GM19468 (cell line): ENCODE results near the gene INPP5B.
A peak's percentile ranks its signal among the peaks of the same experiment; 100 is the strongest.
"Not testable (repeated sequence)": the region's sequence is repeated elsewhere in the genome, so short reads cannot be mapped to it uniquely, and the experiment has no call there.

Experiments used
- ATAC-seq: cut with Tn5 transposase; IDR thresholded peaks from one replicate; pipeline ENCODE4 v1.9.1; 2021; ENCODE audit warnings: mild to moderate bottlenecking, moderate library complexity, moderate number of reproducible peaks; ENCODE audit not compliant: unreplicated experiment; ENCODE audit errors: extremely low read depth

INPP5B gene

GRCh38 chr1:37946703-37947360, at the start of gene INPP5B:
TSS of gene INPP5B (minus strand) at chr1:37947053. CDS start at chr1:37946308, 745 bp downstream.
- ATAC-seq: peak; percentile 51

GRCh38 chr1:37995751-37996345, 49.0 kb upstream of the INPP5B start:
- no peak for ATAC-seq

DNA sequence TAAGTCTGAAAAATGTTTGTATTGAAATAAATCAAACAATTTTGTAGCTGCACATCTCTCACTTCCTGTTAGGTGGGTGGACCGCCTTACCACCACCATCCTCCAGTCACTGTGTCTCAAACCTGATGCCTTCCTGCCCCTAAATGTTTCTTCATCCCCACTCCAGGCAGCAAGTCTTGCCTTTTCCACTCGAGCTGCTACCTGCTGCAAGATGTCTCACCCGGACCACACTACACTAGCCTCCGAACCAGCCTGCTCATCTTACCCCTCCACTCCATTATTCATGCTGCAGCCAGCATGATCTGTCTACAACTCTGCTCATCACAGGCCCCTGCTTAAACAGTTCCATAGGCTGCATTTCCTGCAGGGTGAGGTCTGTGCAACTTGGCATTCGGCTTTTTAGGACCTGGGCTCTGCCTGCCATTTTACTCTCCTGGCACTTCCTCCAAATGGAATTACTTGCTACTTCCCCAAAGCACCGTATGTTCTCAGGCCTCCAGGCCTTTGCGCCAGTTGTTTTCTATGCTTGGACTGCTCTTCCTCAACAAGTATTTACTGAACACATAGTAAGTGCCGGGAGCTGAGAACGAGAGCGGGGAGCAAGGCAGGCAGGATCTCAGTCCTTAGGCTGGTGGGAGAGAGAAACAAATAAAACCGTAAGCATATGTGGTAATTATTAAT, 48.2 kb upstream of the INPP5B start:
- no peak for ATAC-seq

GRCh38 chr1:37989361-37989930, 42.6 kb upstream of the INPP5B start:
- no peak for ATAC-seq

GRCh38 chr1:37987679-37988078, 40.8 kb upstream of the INPP5B start:
- no peak for ATAC-seq

- ATAC-seq: no peak
Measured at GRCh38 chr1:37983546-37983945, 36.7 kb upstream of the INPP5B start.

DNA sequence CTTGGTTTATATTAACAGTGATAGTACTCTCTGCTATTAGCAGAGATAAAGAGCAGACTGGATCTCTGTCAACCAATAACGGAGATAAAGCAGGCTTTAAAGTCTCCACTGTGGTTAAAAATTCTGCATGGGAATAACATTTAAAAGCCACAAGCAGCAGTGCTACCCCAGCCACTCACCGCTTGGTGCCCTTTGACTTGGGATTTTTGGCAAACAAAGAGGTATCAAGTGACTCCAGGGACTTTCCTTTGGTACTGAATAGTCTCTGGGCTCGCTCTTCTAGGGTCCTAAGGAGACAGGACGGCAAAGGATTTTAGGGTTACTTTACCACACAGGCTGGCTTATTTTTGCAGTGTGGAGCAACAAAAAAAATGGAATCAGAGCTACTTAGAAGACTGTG, 31.7 kb upstream of the INPP5B start:
- ATAC-seq: no peak

DNA sequence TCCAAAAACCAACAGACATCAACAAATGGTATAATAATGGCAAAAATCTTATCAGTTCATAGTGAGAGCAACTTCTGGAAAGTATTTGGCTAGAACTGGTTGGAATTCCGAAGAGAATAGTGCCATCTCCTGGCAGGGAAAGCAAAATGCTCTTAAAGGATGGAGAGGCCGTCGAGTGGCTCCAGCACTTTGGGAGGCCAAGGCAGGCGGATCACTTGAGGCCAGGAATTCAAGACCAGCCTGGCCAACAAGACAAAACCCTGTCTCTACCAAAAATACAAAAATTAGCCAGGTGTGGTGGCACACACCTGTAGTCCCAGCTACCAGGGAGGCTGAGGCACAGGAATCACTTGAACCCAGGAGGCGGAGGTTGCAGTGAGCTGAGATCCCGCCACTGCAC, 28.2 kb upstream of the INPP5B start:
- ATAC-seq: not testable (repeated sequence)

DNA sequence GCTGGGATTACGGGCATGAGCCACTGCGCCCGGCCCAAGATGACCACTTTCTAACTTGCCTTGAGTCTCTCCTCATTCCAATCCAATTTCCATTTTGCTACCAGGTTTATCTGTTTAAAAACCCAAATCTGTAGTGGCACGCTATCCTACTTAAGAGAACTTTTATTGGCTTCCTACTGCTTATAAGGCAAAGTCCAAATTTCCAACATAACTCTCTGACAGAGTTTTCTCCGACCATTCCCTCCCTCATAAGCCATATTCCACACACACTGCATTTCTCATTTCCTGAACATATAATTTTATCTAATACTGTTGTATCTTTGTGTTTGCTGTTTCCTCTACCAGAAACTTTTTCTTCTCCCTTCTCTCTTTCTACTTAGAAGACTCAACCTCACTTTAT, 27.7 kb upstream of the INPP5B start:
- no peak for ATAC-seq

- not testable (repeated sequence) for ATAC-seq
Measured at GRCh38 chr1:37973684-37974083, 26.8 kb upstream of the INPP5B start.

DNA sequence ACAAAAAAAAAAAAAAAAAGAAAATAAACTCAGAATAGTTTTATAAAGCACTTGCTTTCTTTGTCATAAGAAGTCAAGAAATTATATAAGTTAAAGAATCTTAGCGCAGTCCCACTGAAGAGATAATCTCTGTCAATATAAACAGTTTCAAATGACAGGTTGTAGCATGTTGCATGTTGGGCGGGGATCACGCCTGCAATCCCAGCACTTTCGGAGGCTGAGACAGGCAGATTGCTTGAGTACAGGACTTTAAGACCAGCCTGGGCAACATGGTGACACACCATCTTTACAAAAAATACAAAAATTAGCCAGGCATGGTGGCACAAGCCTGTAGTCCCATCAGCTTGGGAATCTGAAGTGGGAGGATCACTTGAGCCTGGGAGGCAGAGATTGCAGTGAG, 18.4 kb upstream of the INPP5B start:
- ATAC-seq: no peak

DNA sequence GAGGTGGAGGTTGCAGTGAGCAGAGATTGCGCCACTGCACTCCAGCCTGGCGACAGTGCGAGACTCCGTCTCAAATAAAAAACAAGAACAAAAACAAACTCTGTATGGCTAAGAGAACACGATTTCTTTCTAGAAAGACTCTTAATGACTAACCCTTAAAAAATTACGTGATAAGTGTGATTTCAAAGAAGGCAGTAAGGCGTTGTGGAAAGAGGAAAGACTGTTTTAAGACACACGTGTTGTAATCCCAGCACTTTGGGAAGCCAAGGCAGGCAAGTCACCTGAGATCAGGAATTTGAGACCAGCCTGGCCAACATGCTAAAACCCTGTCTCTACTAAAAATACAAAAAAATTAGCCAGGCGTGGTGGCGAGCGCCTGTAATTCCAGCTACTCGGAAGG, 17.3 kb upstream of the INPP5B start:
- ATAC-seq: not testable (repeated sequence)

GRCh38 chr1:37958690-37959089, 11.8 kb upstream of the INPP5B start:
- ATAC-seq: no peak

DNA sequence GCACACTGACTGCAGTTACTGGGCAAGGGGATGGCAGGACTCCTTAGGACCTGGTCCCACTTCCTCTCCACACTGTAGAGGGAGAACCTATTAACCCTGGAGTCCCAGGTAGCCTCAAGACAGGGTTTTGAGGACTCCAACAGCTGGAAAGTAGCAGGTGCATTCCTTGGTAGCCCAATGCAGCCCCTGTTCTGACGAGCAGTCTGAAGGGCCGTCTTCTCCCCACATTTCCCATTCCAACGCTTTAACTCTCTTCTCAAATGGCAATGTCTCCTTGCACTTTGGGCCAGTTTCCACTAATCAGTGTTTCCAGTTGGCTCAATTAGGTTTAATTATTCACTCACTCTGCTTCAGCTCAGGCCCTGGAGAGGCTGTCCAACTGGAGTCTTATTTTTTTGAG, 8.8 kb upstream of the INPP5B start:
- ATAC-seq: no peak

DNA sequence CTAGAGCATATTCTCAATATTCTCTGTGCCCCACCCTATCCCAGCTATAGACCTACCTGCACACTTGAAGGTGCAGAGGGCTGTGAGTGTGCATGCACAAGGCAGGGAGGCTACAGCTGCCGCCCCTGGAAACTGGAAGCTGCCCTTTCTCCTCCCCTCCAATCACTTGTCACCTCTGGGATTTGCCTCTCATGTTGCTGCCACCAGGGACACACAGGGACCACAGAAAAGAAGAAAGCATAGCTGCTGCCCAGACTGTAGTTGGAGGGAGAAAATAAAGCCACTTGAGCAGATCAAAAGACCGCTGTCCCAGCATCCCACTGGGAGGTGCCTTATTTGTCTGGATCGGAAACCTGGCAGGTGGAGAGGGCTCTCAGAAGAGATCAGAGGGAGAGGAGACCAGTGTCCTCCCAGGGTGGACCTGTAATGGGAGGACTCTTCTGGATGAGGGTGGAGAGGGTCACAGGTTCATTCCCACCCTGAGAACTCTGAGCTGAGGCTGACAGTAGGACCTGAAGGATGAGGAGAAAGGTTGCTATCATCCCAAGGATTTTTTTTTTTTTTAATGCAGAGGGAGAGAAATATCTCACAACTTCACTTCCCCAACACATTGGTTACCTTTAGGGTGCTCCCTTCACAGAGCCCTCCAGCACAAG, 7.6 kb upstream of the INPP5B start:
- no peak for ATAC-seq

DNA sequence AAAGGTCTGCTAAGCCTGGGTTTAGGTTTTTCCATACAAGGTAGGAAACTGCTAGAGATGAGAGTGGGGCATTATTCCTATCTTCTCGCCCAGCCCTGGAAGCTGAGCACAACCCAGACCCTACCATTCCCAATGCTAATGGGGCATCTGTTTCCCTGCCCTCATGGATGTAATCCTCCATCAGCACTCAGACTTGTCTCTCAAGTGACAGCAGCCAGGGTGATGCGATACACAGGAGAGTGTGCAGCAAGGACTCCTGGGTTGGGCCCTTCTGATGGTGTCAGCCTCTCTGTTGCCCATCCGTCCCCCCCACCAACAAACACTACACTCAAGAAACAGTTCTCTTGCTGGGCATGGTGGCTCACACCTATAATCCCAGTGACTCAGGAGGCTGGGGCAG, 5.9 kb upstream of the INPP5B start:
- no peak for ATAC-seq

GRCh38 chr1:37951783-37952624, 5.2 kb upstream of the INPP5B start:
- no peak for ATAC-seq

DNA sequence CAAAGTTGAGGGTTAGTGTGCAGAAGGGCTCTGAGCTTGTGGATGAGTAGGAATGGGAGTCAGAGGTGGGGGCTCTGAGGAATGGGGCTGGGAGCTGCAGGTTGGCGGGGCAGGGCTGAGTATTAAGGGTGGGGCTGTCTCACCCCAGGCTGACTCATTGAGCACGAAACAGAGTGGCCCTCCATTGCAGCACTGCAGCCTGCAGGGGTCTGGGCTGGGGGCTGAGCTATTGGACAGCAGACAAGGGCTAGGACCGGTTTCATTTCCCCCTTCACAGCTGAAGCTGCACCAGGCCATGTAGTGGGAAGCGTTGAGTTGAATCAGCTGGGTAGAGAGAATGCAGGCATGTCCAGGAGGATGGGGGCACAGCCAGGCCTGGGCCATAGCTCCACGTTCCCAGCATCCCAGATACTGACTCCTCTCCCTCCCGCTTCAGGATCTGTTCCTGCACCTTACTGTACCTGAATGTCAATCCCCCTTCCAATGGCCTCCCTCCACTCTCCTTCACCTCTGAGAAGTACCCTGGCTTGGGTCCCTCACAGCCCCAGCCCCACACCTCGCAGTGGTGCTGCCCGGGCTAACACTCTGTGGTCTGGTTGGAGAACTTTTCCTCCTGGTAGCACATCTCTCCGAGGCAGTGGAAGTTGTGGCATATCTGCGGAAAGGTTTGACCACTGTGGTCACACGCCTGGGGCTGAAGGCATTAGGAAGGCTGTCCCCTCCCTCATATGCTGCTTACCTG, 4.4 kb upstream of the INPP5B start:
- ATAC-seq: no peak

- ATAC-seq: no peak
Measured at GRCh38 chr1:37949524-37950152, 2.8 kb upstream of the INPP5B start.
